GM12873 (cell line): Measurements from ENCODE around the gene SLC6A1.

ENCODE experiments used
- TF ChIP-seq, protein P1 (sequence below): IDR thresholded peaks from 2 replicates; pipeline ENCODE4 v1.5.1; 2012; ENCODE audit warnings: low read depth, mild to moderate bottlenecking, moderate library complexity, low read length, control low read depth; ENCODE audit not compliant: insufficient read depth; ENCODE audit errors: missing control alignments

Gene SLC6A1

GRCh38 chr3:11001658-11002021 lies 9.1 kb downstream of the SLC6A1 start:
- TF ChIP-seq, protein P1, sequence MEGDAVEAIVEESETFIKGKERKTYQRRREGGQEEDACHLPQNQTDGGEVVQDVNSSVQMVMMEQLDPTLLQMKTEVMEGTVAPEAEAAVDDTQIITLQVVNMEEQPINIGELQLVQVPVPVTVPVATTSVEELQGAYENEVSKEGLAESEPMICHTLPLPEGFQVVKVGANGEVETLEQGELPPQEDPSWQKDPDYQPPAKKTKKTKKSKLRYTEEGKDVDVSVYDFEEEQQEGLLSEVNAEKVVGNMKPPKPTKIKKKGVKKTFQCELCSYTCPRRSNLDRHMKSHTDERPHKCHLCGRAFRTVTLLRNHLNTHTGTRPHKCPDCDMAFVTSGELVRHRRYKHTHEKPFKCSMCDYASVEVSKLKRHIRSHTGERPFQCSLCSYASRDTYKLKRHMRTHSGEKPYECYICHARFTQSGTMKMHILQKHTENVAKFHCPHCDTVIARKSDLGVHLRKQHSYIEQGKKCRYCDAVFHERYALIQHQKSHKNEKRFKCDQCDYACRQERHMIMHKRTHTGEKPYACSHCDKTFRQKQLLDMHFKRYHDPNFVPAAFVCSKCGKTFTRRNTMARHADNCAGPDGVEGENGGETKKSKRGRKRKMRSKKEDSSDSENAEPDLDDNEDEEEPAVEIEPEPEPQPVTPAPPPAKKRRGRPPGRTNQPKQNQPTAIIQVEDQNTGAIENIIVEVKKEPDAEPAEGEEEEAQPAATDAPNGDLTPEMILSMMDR: no peak

DNA sequence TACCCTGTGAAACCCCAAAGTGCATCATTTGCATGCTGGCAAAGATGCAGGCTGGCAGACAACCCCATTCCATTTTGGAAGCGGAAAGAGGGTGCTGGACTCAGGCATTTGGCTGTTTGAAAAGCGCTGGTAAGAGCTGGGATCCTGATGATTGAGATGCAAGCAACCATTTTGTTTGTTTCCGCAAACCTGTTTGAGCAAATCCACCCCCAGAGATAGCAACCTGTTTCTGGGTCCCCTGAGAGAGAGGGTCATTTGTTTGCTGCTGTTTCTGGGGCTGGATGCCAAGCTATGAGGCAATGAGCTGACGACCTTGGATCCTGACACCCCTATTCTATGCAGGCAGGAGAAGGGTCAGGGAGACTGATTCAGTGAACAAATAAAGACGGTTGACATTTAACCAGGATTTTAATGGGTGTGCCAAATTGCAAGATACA lies 9.8 kb downstream of the SLC6A1 start:
- TF ChIP-seq, protein P1: no peak

- TF ChIP-seq, protein P1: no peak
These were observed 12.0 kb downstream of the SLC6A1 start for GRCh38 chr3:11004563-11004962.

DNA sequence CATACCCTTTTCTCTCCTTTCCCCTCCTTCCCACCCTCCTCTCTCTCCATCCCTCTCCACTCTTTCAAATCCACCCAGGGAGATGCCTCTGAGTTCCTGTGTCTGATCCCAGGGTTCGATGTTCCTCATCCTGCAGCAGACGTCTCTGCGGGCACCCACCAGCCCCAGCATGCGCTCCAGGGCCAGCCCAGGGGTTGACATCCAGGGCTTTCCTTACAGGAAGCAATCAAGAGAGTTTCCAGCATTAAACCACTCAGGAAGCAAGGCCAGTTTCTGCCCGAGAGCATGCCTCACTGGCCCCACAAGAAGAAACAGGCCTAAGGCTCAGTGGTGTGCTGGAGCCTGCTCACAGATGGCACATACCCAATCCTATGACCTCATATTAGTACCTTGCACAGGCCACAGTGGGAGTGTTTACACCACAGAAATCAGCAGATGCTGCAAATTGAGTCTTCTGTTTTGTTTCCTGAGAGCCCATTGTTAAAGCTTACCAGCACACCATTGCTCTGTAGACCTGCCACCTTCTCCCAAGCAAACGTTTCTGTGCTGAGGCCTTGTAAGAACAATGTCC lies 13.2 kb downstream of the SLC6A1 start:
- TF ChIP-seq, protein P1: no peak

- TF ChIP-seq, protein P1: no peak
These were observed 14.7 kb downstream of the SLC6A1 start for GRCh38 chr3:11006986-11007933.

DNA sequence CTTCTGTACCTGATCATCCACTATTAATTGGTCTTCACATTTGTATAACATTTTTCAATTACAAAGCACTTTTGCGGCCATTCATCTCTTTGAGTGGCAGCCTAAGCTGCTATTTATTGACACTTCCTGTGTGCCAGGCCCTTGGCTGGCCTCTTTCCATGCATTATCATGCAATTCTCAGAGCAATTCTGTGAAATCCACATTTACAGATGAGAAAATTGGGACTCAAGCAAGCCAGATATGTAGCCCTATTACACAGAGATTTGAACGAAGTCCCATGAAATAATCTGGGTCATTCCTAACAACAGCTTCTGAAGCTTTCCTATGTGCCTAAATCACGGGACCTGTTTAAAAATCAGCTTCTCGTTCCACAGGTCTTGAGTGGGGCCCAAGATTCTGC lies 17.4 kb downstream of the SLC6A1 start:
- TF ChIP-seq, protein P1: no peak

DNA sequence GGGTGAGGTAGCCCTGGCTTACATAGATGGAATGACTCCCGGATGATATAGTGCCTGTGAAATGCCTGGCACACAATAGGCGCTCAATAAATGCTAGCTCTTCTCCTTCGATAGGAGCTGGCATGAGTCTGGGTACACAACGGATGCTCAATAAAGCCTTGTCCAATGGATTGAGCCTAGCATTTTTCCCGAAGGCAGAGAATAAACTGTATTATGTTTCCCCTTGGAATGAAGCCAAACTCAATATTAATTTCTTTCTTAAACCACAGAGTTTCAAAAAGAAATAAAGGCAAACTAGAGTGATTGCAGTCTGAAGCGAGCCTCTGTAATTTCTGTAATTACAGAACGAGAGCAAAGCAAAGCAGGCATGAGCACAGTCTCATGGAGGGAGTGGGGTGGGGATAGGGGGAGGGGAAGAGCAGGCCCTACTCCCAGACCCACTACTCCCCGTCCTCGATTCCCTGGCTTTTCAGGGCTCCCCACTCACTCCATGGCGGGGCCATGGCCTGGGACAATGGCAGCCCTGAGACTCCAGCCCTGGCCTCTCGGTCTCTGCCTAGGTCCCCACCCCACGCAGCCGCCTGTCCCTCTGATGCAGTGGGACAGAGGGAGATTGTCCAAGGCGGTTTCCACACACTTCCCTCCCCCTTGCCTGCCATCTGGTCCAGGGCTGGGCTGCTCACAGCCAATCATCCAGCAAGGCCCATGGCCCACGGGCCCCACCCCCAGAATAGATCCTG lies 18.0 kb downstream of the SLC6A1 start:
- TF ChIP-seq, protein P1: no peak
